HG03442 (cell line): ENCODE results near the gene SLC19A2.
"Not testable (repeated sequence)": the region's sequence is repeated elsewhere in the genome, so short reads cannot be mapped to it uniquely, and the experiment has no call there.

Source experiments
- ATAC-seq: cut with Tn5 transposase; IDR thresholded peaks from one replicate; pipeline ENCODE4 v1.9.1; 2021; ENCODE audit warnings: mild to moderate bottlenecking, moderate library complexity; ENCODE audit not compliant: unreplicated experiment

SLC19A2 gene

GRCh38 chr1:169510060-169510459 lies 24.3 kb upstream of the SLC19A2 start:
- no peak for ATAC-seq

- no peak for ATAC-seq
Observed at GRCh38 chr1:169509354-169509753, 23.6 kb upstream of the SLC19A2 start.

- no peak for ATAC-seq
Observed at GRCh38 chr1:169508432-169509338, 22.9 kb upstream of the SLC19A2 start.

- no peak for ATAC-seq
Observed at GRCh38 chr1:169507413-169507812, 21.7 kb upstream of the SLC19A2 start.

GRCh38 chr1:169503601-169504000 lies 17.9 kb upstream of the SLC19A2 start:
- not testable (repeated sequence) for ATAC-seq

DNA sequence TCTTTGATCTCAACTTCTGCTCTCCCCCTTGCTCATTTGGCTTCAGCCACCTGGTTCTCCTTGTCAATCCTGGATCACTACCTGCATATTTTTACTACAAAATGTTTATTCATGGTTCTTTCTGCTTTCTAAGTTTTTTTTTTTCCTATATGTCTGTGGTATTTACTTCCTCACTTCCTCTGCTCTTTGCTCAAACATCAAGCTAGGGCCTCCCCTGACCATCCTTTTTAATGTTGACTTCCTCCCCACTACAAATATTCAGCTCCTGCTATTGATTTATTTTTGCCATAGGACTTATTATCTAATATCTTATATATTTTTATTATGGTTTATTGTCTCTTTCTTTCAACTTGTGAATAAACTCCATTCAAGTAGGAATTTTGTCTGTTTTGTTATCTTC lies 14.1 kb upstream of the SLC19A2 start:
- no peak for ATAC-seq

DNA sequence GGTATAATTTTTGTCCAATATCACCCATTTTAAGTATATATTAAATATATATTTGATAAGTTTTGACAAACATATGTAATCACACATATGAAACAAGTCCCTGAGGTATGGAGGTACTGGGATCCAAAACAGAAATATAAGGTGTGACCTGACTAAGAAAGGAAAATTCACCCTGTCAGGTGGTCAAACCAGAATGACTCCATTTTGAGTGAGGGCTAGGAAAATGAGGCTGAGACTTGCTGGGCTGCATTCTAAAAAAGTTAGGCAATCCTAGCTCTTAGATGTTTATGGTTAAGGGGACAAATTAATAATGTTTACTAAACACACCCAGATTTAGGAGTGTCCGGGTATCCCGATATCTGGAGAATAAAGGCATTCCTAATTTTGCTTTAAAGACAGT lies 11.6 kb upstream of the SLC19A2 start:
- no peak for ATAC-seq

DNA sequence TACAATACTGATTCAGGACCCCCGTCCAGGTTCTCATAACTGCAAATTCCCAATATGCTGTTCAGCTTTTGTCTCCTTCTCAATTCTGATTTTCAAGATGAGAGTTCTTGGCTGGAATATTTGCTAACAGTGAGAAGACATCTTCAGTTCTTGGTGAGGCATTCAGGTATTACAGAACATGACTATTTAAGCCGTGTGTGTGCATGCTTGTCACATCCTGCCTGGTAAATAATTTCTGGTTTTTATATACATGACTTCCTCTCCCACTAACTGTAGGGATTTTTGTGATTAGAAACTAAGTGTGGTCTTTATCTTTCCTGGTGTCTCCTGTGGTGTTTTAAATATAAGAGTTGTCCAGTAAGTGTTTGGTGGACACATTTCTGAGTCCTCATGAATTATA lies 10.2 kb upstream of the SLC19A2 start:
- ATAC-seq = no peak

DNA sequence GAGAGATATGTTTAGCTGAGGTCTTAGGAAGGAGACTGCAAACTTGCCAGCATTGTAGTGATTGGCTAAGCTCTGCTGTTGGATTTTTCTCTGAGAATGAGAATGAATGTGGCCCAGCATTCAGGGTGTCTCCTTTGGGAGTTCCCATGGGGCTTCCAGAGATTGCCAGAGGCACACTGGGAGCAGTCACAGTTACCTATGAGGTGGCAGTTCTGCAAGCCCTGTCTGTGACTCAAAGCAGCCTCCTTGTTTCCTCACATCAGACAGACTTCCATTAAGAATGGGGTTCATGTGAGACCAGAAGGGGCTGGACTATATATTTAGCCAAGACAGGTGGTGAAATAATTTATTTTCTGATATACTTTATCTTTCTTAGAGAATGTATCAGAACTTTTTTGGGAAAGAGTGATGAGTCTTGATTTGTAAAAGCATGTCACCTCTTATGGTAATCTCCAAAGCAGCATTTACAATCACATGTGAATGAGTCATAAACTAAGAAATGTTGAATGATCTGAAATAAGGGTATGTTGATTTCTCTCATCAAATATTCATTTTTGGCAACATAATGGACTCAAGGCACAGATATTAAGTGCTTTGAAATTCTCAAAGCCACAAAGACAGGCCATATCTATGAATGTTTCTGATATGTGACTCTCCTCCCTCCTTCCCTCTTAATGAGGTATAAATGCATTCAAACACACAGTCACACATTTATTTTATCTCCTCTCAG lies 9.5 kb upstream of the SLC19A2 start:
- no peak for ATAC-seq

GRCh38 chr1:169494343-169494742 lies 8.6 kb upstream of the SLC19A2 start:
- no peak for ATAC-seq

- no peak for ATAC-seq
Observed at GRCh38 chr1:169493251-169493650, 7.5 kb upstream of the SLC19A2 start.

DNA sequence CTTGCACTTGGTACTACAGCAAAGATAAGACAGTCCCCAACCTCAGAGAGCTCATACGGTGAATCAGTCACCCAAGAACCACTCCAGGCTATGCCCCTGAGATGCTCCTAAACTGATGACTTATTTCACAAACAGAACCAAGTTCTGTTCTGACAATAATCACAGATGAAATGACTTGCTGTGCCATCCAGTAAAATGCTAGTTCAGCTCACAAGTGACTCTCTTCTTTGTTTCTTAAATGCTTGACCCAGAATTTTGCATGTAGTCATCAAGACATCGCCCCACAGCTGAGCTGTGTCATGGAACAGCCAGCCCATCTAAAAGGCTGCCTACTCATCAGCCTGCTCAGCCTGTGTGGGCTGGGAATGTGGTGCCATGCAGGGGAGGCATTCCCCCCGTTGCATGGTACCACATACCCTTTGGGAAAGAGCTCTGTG lies 6.1 kb upstream of the SLC19A2 start:
- peak; percentile 78 for ATAC-seq

DNA sequence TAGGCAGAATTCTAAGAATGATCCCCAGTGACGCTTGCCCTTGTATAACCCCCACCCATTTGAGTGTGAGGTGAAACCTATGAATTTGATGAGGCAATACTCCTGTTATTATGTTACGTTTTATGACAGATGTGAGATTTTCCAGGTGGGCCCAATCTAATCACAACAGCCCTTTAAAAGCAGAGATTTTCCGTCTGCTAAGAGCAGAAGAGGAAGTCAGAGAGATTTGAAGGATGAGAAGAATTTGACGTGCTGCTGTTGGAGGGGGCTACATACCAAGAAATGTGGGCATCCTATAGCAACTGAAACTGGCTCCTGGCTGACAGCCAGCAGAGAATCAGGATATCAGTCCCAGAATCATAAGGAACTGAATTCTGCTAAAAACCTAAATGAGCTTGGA lies 2.4 kb upstream of the SLC19A2 start:
- no peak for ATAC-seq

GRCh38 chr1:169487561-169487960 lies 1.8 kb upstream of the SLC19A2 start:
- ATAC-seq = no peak

GRCh38 chr1:169487133-169487532 lies 1.4 kb upstream of the SLC19A2 start:
- ATAC-seq = no peak

- no peak for ATAC-seq
Observed at GRCh38 chr1:169486281-169487051, 722 bp upstream of the SLC19A2 start.

- ATAC-seq = peak; percentile 15
Observed at GRCh38 chr1:169484683-169485430, 887 bp downstream of the SLC19A2 start.

DNA sequence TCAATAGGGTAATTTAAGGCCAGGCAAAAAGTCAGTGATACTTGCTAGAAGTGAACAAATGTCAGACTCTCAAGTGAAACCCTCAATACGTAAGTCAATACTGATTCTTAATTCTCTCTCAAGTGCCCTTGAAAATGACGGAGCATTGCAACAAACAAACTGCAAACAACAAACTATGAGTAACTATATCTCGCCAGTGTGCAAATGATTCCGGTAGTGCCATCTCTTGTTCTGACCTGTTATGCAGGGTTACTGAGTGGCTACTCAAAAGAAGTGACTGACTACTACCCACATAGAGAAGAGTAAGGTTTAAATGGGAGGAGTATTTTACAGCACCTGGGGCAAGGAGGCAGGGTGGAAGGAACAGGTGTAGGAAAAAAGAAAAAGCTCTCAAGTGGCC lies 1.6 kb downstream of the SLC19A2 start:
- no peak for ATAC-seq

GRCh38 chr1:169483500-169483966 lies 2.2 kb downstream of the SLC19A2 start:
- no peak for ATAC-seq

GRCh38 chr1:169479363-169480066 lies 6.2 kb downstream of the SLC19A2 start:
- no peak for ATAC-seq
